Sigmoid colon (tissue), 3 donors: ENCODE data around the gene LCLAT1.

ENCODE experiments used
- POLR2A ChIP-seq, 2 donors: fragments of 450-650 bp; IDR thresholded peaks; one replicate each; pipeline ENCODE4 v1.6.1; 2016; ENCODE audit warnings: antibody characterized with exemption in 2 of 2, mild to moderate bottlenecking in 2 of 2, moderate library complexity in 2 of 2
- TF ChIP-seq, protein P1 (sequence below), 4 experiments: fragments of 450-650 bp in 3 of 4; fragments of 200-600 bp in 1 of 4; IDR thresholded peaks; one replicate each; pipeline ENCODE4 v1.5.1; 2016 to 2019; ENCODE audit warnings: antibody characterized with exemption in 4 of 4, mild to moderate bottlenecking in 3 of 4, moderate library complexity in 2 of 4

GRCh38 chr2:30464544-30465170 lies 17.6 kb downstream of the LCLAT1 start:
- TF ChIP-seq, protein P1, sequence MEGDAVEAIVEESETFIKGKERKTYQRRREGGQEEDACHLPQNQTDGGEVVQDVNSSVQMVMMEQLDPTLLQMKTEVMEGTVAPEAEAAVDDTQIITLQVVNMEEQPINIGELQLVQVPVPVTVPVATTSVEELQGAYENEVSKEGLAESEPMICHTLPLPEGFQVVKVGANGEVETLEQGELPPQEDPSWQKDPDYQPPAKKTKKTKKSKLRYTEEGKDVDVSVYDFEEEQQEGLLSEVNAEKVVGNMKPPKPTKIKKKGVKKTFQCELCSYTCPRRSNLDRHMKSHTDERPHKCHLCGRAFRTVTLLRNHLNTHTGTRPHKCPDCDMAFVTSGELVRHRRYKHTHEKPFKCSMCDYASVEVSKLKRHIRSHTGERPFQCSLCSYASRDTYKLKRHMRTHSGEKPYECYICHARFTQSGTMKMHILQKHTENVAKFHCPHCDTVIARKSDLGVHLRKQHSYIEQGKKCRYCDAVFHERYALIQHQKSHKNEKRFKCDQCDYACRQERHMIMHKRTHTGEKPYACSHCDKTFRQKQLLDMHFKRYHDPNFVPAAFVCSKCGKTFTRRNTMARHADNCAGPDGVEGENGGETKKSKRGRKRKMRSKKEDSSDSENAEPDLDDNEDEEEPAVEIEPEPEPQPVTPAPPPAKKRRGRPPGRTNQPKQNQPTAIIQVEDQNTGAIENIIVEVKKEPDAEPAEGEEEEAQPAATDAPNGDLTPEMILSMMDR (IDR thresholded peaks at IDR 0.05), result no peak
- TF ChIP-seq POLR2A (IDR thresholded peaks at IDR 0.05), result no peak
